H9 (cell line): ENCODE data around the gene NOP53. TPM values are rescaled to one million over a fixed set of nuclear protein-coding genes. Genes with fewer than 3 reads are reported as not detected.
A peak's percentile ranks its signal among the peaks of the same experiment; 100 is the strongest.
"Not testable (repeated sequence)": the region's sequence is repeated elsewhere in the genome, so short reads cannot be mapped to it uniquely, and the experiment has no call there.

Experiments
- DNase-seq: peaks from one replicate; pipeline ENCODE4 v3.0.0-alpha.2; 2017
- H2AFZ ChIP-seq: one replicate; pipeline ENCODE4 v1.6.1; 2013; ENCODE audit warnings: mild to moderate bottlenecking, low read length, control low read depth, moderate library complexity
- H2AK5ac ChIP-seq: 2 replicates; pipeline ENCODE4 v1.6.1; 2013; ENCODE audit warnings: low read length, control low read depth, mixed read lengths; ENCODE audit not compliant: insufficient read length
- H2BK120ac ChIP-seq: one replicate; pipeline ENCODE4 v1.6.1; 2013; ENCODE audit warnings: low read depth, mild to moderate bottlenecking, low read length, control low read depth, inconsistent platforms; ENCODE audit not compliant: poor library complexity, severe bottlenecking
- H2BK12ac ChIP-seq: 2 replicates; pipeline ENCODE4 v1.6.1; 2013; ENCODE audit warnings: low read length, control low read depth, mixed read lengths, low read depth; ENCODE audit not compliant: insufficient read length
- H2BK15ac ChIP-seq: 2 replicates; pipeline ENCODE4 v1.6.1; 2013; ENCODE audit warnings: low read depth, low read length, control low read depth
- H2BK20ac ChIP-seq: one replicate; pipeline ENCODE4 v1.6.1; 2013; ENCODE audit warnings: low read depth, mild to moderate bottlenecking, low read length, control low read depth, inconsistent platforms; ENCODE audit not compliant: poor library complexity, severe bottlenecking
- H2BK5ac ChIP-seq: 2 replicates; pipeline ENCODE4 v1.6.1; 2013; ENCODE audit warnings: low read length, control low read depth, mixed read lengths; ENCODE audit not compliant: insufficient read length
- H3K14ac ChIP-seq: 2 replicates; pipeline ENCODE4 v1.6.1; 2013; ENCODE audit warnings: low read length, control low read depth; ENCODE audit not compliant: insufficient read depth
- H3K18ac ChIP-seq: 2 replicates; pipeline ENCODE4 v1.6.1; 2013; ENCODE audit warnings: low read depth, mild to moderate bottlenecking, mixed read lengths, low read length, control low read depth; ENCODE audit not compliant: insufficient read length
- H3K23ac ChIP-seq: 2 replicates; pipeline ENCODE4 v1.6.1; 2013; ENCODE audit warnings: low read length, control low read depth, mixed read lengths, low read depth; ENCODE audit not compliant: insufficient read length
- H3K23me2 ChIP-seq: 2 replicates; pipeline ENCODE4 v1.6.1; 2013; ENCODE audit warnings: low read depth, mild to moderate bottlenecking, mixed read lengths, low read length, control low read depth; ENCODE audit not compliant: insufficient read length, poor library complexity, severe bottlenecking
- H3K27ac ChIP-seq: 2 replicates; pipeline ENCODE4 v1.5.1; 2013; ENCODE audit warnings: low read length, control low read depth, mixed read lengths, low read depth; ENCODE audit not compliant: insufficient read length
- H3K27me3 ChIP-seq: 2 replicates; pipeline ENCODE4 v1.6.1; 2013; ENCODE audit warnings: low read length, control low read depth, inconsistent platforms; ENCODE audit not compliant: insufficient read depth
- H3K4ac ChIP-seq: 2 replicates; pipeline ENCODE4 v1.6.1; 2013; ENCODE audit warnings: low read depth, mild to moderate bottlenecking, control low read depth, inconsistent platforms, low read length, moderate library complexity
- H3K4me1 ChIP-seq: 2 replicates; pipeline ENCODE4 v1.6.1; 2013; ENCODE audit warnings: low read length, control low read depth, inconsistent platforms; ENCODE audit not compliant: insufficient read depth
- H3K4me2 ChIP-seq: 2 replicates; pipeline ENCODE4 v1.6.1; 2013; ENCODE audit warnings: low read length, control low read depth, mixed read lengths; ENCODE audit not compliant: insufficient read length, insufficient read depth
- H3K56ac ChIP-seq: 2 replicates; pipeline ENCODE4 v1.6.1; 2013; ENCODE audit warnings: low read depth, mild to moderate bottlenecking, mixed read lengths, low read length, control low read depth; ENCODE audit not compliant: insufficient read length
- H3K79me1 ChIP-seq: 2 replicates; pipeline ENCODE4 v1.6.1; 2013; ENCODE audit warnings: low read depth, mild to moderate bottlenecking, moderate library complexity, low read length, control low read depth, inconsistent platforms; ENCODE audit not compliant: insufficient read depth, poor library complexity, severe bottlenecking
- H3K79me2 ChIP-seq: 2 replicates; pipeline ENCODE4 v1.6.1; 2013; ENCODE audit warnings: low read length, control low read depth, inconsistent platforms; ENCODE audit not compliant: insufficient read depth
- H3K9ac ChIP-seq: 2 replicates; pipeline ENCODE4 v1.6.1; 2013; ENCODE audit warnings: low read length, control low read depth, mixed read lengths; ENCODE audit not compliant: insufficient read length; ENCODE audit errors: extremely low read depth
- H3K9me3 ChIP-seq: one replicate; pipeline ENCODE4 v1.6.1; 2013; ENCODE audit warnings: low read depth, low read length, inconsistent platforms; ENCODE audit not compliant: control insufficient read depth
- H3T11ph ChIP-seq: one replicate; pipeline ENCODE4 v1.6.1; 2013; ENCODE audit warnings: mild to moderate bottlenecking, low read length, control low read depth, inconsistent platforms
- H4K20me1 ChIP-seq: one replicate; pipeline ENCODE4 v1.6.1; 2013; ENCODE audit not compliant: control insufficient read depth, insufficient read length, insufficient read depth
- H4K5ac ChIP-seq: 2 replicates; pipeline ENCODE4 v1.6.1; 2013; ENCODE audit warnings: low read depth, mild to moderate bottlenecking, mixed read lengths, low read length, control low read depth; ENCODE audit not compliant: insufficient read length
- H4K8ac ChIP-seq: replicated peaks from 2 replicates; pipeline ENCODE4 v1.6.1; 2013; ENCODE audit warnings: low read length, control low read depth, mixed read lengths, low read depth; ENCODE audit not compliant: insufficient read length
- H4K91ac ChIP-seq: 2 replicates; pipeline ENCODE4 v1.6.1; 2013; ENCODE audit warnings: low read depth, mild to moderate bottlenecking, moderate library complexity, mixed read lengths, low read length, control low read depth; ENCODE audit not compliant: insufficient read length
- H3K27ac Mint-ChIP-seq, 3 experiments: 2 replicates in 2 of 3; 3 replicates in 1 of 3; pipeline ENCODE4 v1.8.0; 2020 to 2021; ENCODE audit warnings: mixed read lengths in 3 of 3, mild to moderate bottlenecking in 1 of 3, moderate library complexity in 1 of 3
- H3K27me3 Mint-ChIP-seq: 2 replicates; pipeline ENCODE4 v1.8.0; 2021; ENCODE audit warnings: low read depth, mild to moderate bottlenecking, moderate library complexity, mixed read lengths
- H3K36me3 Mint-ChIP-seq, 3 experiments: 2 replicates in 2 of 3; 3 replicates in 1 of 3; pipeline ENCODE4 v1.8.0; 2020 to 2021; ENCODE audit warnings: low read depth in 3 of 3, mixed read lengths in 3 of 3; ENCODE audit not compliant: insufficient read depth in 1 of 3
- H3K4me1 Mint-ChIP-seq, 2 experiments: 2 replicates each; pipeline ENCODE4 v1.8.0; 2020; ENCODE audit warnings: mixed read lengths in 2 of 2
- H3K4me3 Mint-ChIP-seq, 2 experiments: 2 replicates in 1 of 2; 3 replicates in 1 of 2; pipeline ENCODE4 v1.8.0; 2020 to 2021; ENCODE audit warnings: mild to moderate bottlenecking in 2 of 2, mixed read lengths in 2 of 2, moderate library complexity in 1 of 2
- H3K9me3 Mint-ChIP-seq, 2 experiments: 2 replicates in 1 of 2; 3 replicates in 1 of 2; pipeline ENCODE4 v1.8.0; 2020; ENCODE audit warnings: mild to moderate bottlenecking in 2 of 2, mixed read lengths in 2 of 2, moderate library complexity in 1 of 2
- CTCF ChIP-seq: fragments of 200-600 bp; sonication (generic); conservative IDR thresholded peaks from 3 replicates; pipeline ENCODE4 v1.8.0; 2021; ENCODE audit warnings: antibody characterized with exemption, mild to moderate bottlenecking
- WGBS: extraction: QIAGEN DNeasy Blood & Tissue Kit; methylation state at CpG from one replicate; pipeline ENCODE4 v1.1.7; 2013; ENCODE audit warnings: missing lambda C conversion rate, low lambda C conversion rate, mixed read lengths; ENCODE audit not compliant: insufficient read length; ENCODE audit errors: extremely low coverage; 5-methylcytosine and 5-hydroxymethylcytosine counted together
- total RNA-seq: library from RNA; stranded (reverse); gene quantifications from 2 replicates; pipeline ENCODE4 v1.2.1, GENCODE V29; 2021

The NOP53 gene
- total RNA-seq, 1 experiment from 2014 or later = 325 TPM

GRCh38 chr19:47714339-47714738, 31.0 kb upstream of the NOP53 start:
- H3K79me2 ChIP-seq = no peaks in the 10 kb centered on the region

GRCh38 chr19:47714855-47715254, 30.5 kb upstream of the NOP53 start:
- not testable (repeated sequence) for H3K79me2 ChIP-seq, H2BK5ac ChIP-seq, H2AFZ ChIP-seq, H4K8ac ChIP-seq, H3K18ac ChIP-seq, H4K91ac ChIP-seq, H3K4ac ChIP-seq, H3K27ac ChIP-seq, H2BK12ac ChIP-seq, H3K4me3 Mint-ChIP-seq, H3T11ph ChIP-seq, H3K4me2 ChIP-seq, H3K23me2 ChIP-seq, H4K20me1 ChIP-seq, H2BK20ac ChIP-seq, H3K27ac Mint-ChIP-seq, H3K4me1 ChIP-seq, H3K14ac ChIP-seq, H2BK15ac ChIP-seq, H3K56ac ChIP-seq, H3K27me3 ChIP-seq, H2BK120ac ChIP-seq, H4K5ac ChIP-seq, H3K9ac ChIP-seq, DNase-seq, H3K23ac ChIP-seq, H3K9me3 ChIP-seq, H2AK5ac ChIP-seq, H3K79me1 ChIP-seq
- H3K36me3 Mint-ChIP-seq = peaks cover 2 to 30% (median 18%) of the 10 kb centered on the region in 3 experiments
- H3K9me3 Mint-ChIP-seq = peaks cover 18% of the 10 kb centered on the region in 2 experiments
- peaks cover 11% of the 10 kb centered on the region for H3K27me3 Mint-ChIP-seq
- peaks cover 12 to 14% of the 10 kb centered on the region in 2 experiments for H3K4me1 Mint-ChIP-seq

More at GRCh38 chr19:47714339-47714738, 31.0 kb upstream of the NOP53 start:
- Histone ChIP-seq H3K9ac (no peak overlapping the region), H3K4ac (no peak overlapping the region), H2AFZ (no peak overlapping the region), H4K91ac (no peak overlapping the region), H2BK20ac (no peak overlapping the region), H2BK120ac (no peak overlapping the region), H3K27ac (no peak overlapping the region), H3K23me2 (no peaks in the 10 kb centered on the region), H2BK12ac (no peak overlapping the region), H2BK5ac (no peak overlapping the region), H3K18ac (no peak overlapping the region), H4K8ac (no peak overlapping the region), H2AK5ac (no peak overlapping the region), H3K14ac (no peak overlapping the region), H2BK15ac (no peak overlapping the region), H3K4me1 (no peaks in the 10 kb centered on the region), H3T11ph (no peak overlapping the region), H3K79me1 (no peaks in the 10 kb centered on the region), H3K9me3 (no peaks in the 10 kb centered on the region), H4K20me1 (no peaks in the 10 kb centered on the region), H3K4me2 (no peak overlapping the region), H4K5ac (no peak overlapping the region), H3K56ac (no peak overlapping the region), H3K27me3 (no peaks in the 10 kb centered on the region), H3K23ac (no peak overlapping the region)
- Mint-ChIP-seq H3K9me3 (peaks cover 18% of the 10 kb centered on the region in 2 experiments), H3K27ac (no peak overlapping the region), H3K4me3 (peak overlapping the region; percentile 71 to 84; a peak in 4 of 5 replicates), H3K36me3 (peaks cover 2 to 30% (median 18%) of the 10 kb centered on the region in 3 experiments), H3K27me3 (peaks cover 11% of the 10 kb centered on the region), H3K4me1 (peaks cover 12 to 14% of the 10 kb centered on the region in 2 experiments)
- no peak for DNase-seq
- no peak for TF ChIP-seq CTCF
- no CpG with 5 or more reads among the region's 4 CpGs for WGBS
